ENCODE results near the gene DPP10. TPM values are rescaled to one million over a fixed set of nuclear protein-coding genes. Genes with fewer than 3 reads are reported as not detected.

Gene DPP10
- total RNA-seq, 2 donors from 2014 or later: 3.1 to 11.2 TPM

DNA sequence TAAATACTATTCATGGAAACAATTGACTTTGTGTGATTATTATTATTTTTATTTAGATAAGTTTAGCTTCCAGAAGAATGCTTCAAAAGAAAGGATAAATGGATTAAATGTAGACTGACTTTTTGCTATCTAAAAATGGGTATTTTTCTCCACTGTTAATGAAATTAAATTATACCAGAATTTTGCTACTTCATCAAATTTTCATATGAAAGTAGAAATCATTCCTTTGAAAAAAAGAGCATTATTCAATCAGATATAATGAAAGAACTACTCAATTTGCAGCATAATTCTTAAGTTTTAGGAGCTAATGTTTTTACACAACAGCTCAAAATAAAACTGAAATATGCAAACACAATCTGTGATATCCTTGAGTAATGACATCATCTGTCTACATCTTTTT, 1424.6 kb downstream of the DPP10 start:
- Histone ChIP-seq H3K27me3 (no peaks in the 10 kb centered on the region), H3K4me1 (no peaks in the 10 kb centered on the region), H3K27ac (no peak overlapping the region), H3K9me3 (no peaks in the 10 kb centered on the region), H3K36me3 (replicated peaks in 1 of 2; ENCODE audit: insufficient read depth in 1 of 2, low read depth in 2 of 2) (no peaks in the 10 kb centered on the region), H3K4me3 (no peak overlapping the region)
- no peak for DNase-seq
- intact Hi-C loops (cut with DNase I): no loop called here
- TF ChIP-seq POLR2A (IDR thresholded peaks at IDR 0.05): no peak
- TF ChIP-seq CTCF (IDR thresholded peaks at IDR 0.05): no peak
- ATAC-seq: no peak

- no peaks in the 10 kb centered on the region for H3K36me3 ChIP-seq (replicated peaks in 1 of 2; ENCODE audit: insufficient read depth in 1 of 2, low read depth in 2 of 2)
- no peaks in the 10 kb centered on the region for H3K9me3 ChIP-seq
- WGBS, 2 donors: 63 to 68% methylated on average over 3 of the region's 3 CpGs
- no peak for DNase-seq
- no peaks in the 10 kb centered on the region for H3K27me3 ChIP-seq
- no peak for ATAC-seq
- TF ChIP-seq POLR2A (IDR thresholded peaks at IDR 0.05) (no peak), CTCF (IDR thresholded peaks at IDR 0.05) (no peak)
- H3K4me3 ChIP-seq: no peak overlapping the region
- no peak overlapping the region for H3K27ac ChIP-seq
- no peaks in the 10 kb centered on the region for H3K4me1 ChIP-seq
- intact Hi-C loops (cut with DNase I): no loop called here
Measured at GRCh38 chr2:115874427-115874826, 1432.0 kb downstream of the DPP10 start.

- Histone ChIP-seq H3K4me3 (no peak overlapping the region), H3K36me3 (replicated peaks in 1 of 2; ENCODE audit: insufficient read depth in 1 of 2, low read depth in 2 of 2) (no peaks in the 10 kb centered on the region), H3K27me3 (no peaks in the 10 kb centered on the region), H3K4me1 (no peaks in the 10 kb centered on the region), H3K9me3 (no peaks in the 10 kb centered on the region), H3K27ac (no peak overlapping the region)
- intact Hi-C loops (cut with DNase I): no loop called here
- ATAC-seq (no peak), DNase-seq (no peak)
- TF ChIP-seq POLR2A (IDR thresholded peaks at IDR 0.05) (no peak), CTCF (IDR thresholded peaks at IDR 0.05) (no peak)
- WGBS, 2 donors: 80 to 100% methylated on average over 1 of the region's 1 CpG
Measured at GRCh38 chr2:115880558-115880957, 1438.1 kb downstream of the DPP10 start.

DNA sequence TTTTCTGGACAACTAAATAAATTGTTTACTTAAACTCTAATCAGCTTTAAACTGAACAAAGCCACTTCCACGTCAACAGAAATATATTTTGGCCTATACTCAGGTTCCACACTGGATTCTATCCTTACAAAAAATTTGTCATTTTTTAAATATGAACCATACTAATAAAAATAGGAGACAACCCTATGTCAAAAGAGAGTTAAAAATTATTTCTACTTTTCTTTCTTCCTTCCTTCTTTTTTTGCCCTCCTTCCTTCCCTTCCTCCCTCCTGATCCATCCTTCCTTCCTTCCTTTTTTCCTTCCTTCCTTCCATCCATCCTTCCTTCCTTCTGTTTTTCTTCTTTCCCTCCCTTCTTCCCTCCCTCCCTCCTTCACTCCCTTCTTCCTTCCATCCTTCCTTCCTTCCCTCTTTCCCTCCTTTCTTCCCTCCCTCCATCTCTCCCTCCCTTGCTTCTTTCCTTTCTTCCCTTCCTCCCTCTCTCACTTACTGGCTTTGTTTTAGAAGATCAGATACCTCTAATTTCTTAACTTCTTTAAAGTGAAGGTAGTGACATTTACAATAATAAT, 1444.9 kb downstream of the DPP10 start:
- 58 to 65% methylated on average over 1 of the region's 1 CpG for WGBS, 2 donors
- Histone ChIP-seq H3K36me3 (replicated peaks in 1 of 2; ENCODE audit: insufficient read depth in 1 of 2, low read depth in 2 of 2) (no peaks in the 10 kb centered on the region), H3K4me3 (no peak overlapping the region), H3K27me3 (no peaks in the 10 kb centered on the region), H3K9me3 (no peaks in the 10 kb centered on the region), H3K27ac (no peak overlapping the region), H3K4me1 (no peaks in the 10 kb centered on the region)
- TF ChIP-seq POLR2A (IDR thresholded peaks at IDR 0.05): no peak
- TF ChIP-seq CTCF (IDR thresholded peaks at IDR 0.05): no peak
- DNase-seq: no peak
- intact Hi-C loops (cut with DNase I): no loop called here
- ATAC-seq: no peak

Small RNA genes lying within 50 kb of the gene (small RNA-seq; reads per million reads assigned to genes)
- gene RNU2-41P: 0.23 reads per million

Data from body of pancreas (tissue), 4 donors.